ENCODE results near the gene PIK3CB. TPM values are rescaled to one million over a fixed set of nuclear protein-coding genes. Genes with fewer than 3 reads are reported as not detected.

Gene PIK3CB
- polyA plus RNA-seq, 3 donors: 14.1 to 33.6 (median 20.4) TPM

GRCh38 chr3:138778643-138779042 lies 56.1 kb downstream of the PIK3CB start:
- Histone ChIP-seq H2AFZ (ENCODE audit: insufficient read depth, low read depth, low read length, poor library complexity, severe bottlenecking) (no peak overlapping the region), H3K9me3 (replicated peaks in 1 of 2; ENCODE audit: control insufficient read depth in 1 of 2, insufficient read depth in 1 of 2, low read length in 2 of 2) (no peaks in the 10 kb centered on the region), H4K20me1 (ENCODE audit: insufficient read depth, low read length) (peaks cover 48% of the 10 kb centered on the region), H3K4me2 (replicated peaks; ENCODE audit: extremely low read depth, low read length, poor library complexity, severe bottlenecking) (no peak overlapping the region), H3K36me3 (replicated peaks in 1 of 2; ENCODE audit: control insufficient read depth in 1 of 2, insufficient read depth in 2 of 2, low read length in 2 of 2) (peaks cover 0 to 28% of the 10 kb centered on the region in 2 donors), H3K27me3 (ENCODE audit: control insufficient read depth in 2 of 2, insufficient read depth in 2 of 2, low read length in 2 of 2) (no peaks in the 10 kb centered on the region), H3K4me3 (replicated peaks in 1 of 3; ENCODE audit: low read depth in 2 of 3, low read length in 3 of 3) (no peak overlapping the region), H3K27ac (ENCODE audit: low read depth in 1 of 2, low read length in 2 of 2) (peak overlapping the region in 1 of 2 donors; percentile 56), H3K9ac (ENCODE audit: insufficient read depth, low read length, poor library complexity, severe bottlenecking) (no peak overlapping the region), H3K79me2 (ENCODE audit: insufficient read depth, low read length) (peaks cover 98% of the 10 kb centered on the region), H3K4me1 (ENCODE audit: control insufficient read depth in 1 of 2, insufficient read depth in 2 of 2, low read length in 2 of 2) (peaks cover 7 to 30% of the 10 kb centered on the region in 2 donors)
- no peak overlapping the region for H3K4me3 Mint-ChIP-seq
- H3K27ac Mint-ChIP-seq: peak overlapping the region in 6 of 7 donors; percentile 1 to 88 (median 64)
- TF ChIP-seq, protein P1, sequence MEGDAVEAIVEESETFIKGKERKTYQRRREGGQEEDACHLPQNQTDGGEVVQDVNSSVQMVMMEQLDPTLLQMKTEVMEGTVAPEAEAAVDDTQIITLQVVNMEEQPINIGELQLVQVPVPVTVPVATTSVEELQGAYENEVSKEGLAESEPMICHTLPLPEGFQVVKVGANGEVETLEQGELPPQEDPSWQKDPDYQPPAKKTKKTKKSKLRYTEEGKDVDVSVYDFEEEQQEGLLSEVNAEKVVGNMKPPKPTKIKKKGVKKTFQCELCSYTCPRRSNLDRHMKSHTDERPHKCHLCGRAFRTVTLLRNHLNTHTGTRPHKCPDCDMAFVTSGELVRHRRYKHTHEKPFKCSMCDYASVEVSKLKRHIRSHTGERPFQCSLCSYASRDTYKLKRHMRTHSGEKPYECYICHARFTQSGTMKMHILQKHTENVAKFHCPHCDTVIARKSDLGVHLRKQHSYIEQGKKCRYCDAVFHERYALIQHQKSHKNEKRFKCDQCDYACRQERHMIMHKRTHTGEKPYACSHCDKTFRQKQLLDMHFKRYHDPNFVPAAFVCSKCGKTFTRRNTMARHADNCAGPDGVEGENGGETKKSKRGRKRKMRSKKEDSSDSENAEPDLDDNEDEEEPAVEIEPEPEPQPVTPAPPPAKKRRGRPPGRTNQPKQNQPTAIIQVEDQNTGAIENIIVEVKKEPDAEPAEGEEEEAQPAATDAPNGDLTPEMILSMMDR (IDR thresholded peaks at IDR 0.05): no peak
- DNase-seq: no peak
- peaks cover 32% of the 10 kb centered on the region for H3K4me1 Mint-ChIP-seq
- no peaks in the 10 kb centered on the region for H3K9me3 Mint-ChIP-seq
- 100% methylated on average over 2 of the region's 2 CpGs for WGBS (ENCODE audit: insufficient coverage)
- intact Hi-C loops (cut with micrococcal nuclease): loop anchor here in 1 of 2 donors (5.0 kb wide), 1 partner anchor 54 kb away; the partner anchor contains the start of gene PIK3CB
- peaks cover 20 to 22% of the 10 kb centered on the region in 2 donors for H3K36me3 Mint-ChIP-seq
- H3K27me3 Mint-ChIP-seq (ENCODE audit: low read depth in 3 of 3): peaks cover 0 to under 1% (median 0%) of the 10 kb centered on the region in 3 donors

- H3K9me3 Mint-ChIP-seq: peaks cover 0 to 2% (median 0%) of the 10 kb centered on the region in 7 donors
- Histone ChIP-seq H3K27ac (ENCODE audit: low read depth in 1 of 2, low read length in 2 of 2) (peak overlapping the region in 1 of 2 donors; percentile 47), H4K20me1 (ENCODE audit: insufficient read depth, low read length) (peaks cover 48% of the 10 kb centered on the region), H2AFZ (ENCODE audit: insufficient read depth, low read depth, low read length, poor library complexity, severe bottlenecking) (no peak overlapping the region), H3K4me1 (ENCODE audit: control insufficient read depth in 1 of 2, insufficient read depth in 2 of 2, low read length in 2 of 2) (peaks cover 7 to 27% of the 10 kb centered on the region in 2 donors), H3K9me3 (replicated peaks in 1 of 2; ENCODE audit: control insufficient read depth in 1 of 2, insufficient read depth in 1 of 2, low read length in 2 of 2) (no peaks in the 10 kb centered on the region), H3K27me3 (ENCODE audit: control insufficient read depth in 2 of 2, insufficient read depth in 2 of 2, low read length in 2 of 2) (no peaks in the 10 kb centered on the region), H3K79me2 (ENCODE audit: insufficient read depth, low read length) (peaks cover 97% of the 10 kb centered on the region), H3K36me3 (replicated peaks in 1 of 2; ENCODE audit: control insufficient read depth in 1 of 2, insufficient read depth in 2 of 2, low read length in 2 of 2) (peaks cover 0 to 20% of the 10 kb centered on the region in 2 donors), H3K9ac (ENCODE audit: insufficient read depth, low read length, poor library complexity, severe bottlenecking) (no peak overlapping the region), H3K4me3 (replicated peaks in 1 of 3; ENCODE audit: low read depth in 2 of 3, low read length in 3 of 3) (no peak overlapping the region), H3K4me2 (replicated peaks; ENCODE audit: extremely low read depth, low read length, poor library complexity, severe bottlenecking) (no peak overlapping the region)
- peaks cover 23% of the 10 kb centered on the region for H3K4me1 Mint-ChIP-seq
- peaks cover 0 to 2% (median 0%) of the 10 kb centered on the region in 3 donors for H3K27me3 Mint-ChIP-seq (ENCODE audit: low read depth in 3 of 3)
- intact Hi-C loops (cut with micrococcal nuclease): loop anchor here in 1 of 2 donors (5.0 kb wide), 1 partner anchor 55 kb away; the partner anchor contains the start of gene PIK3CB
- H3K27ac Mint-ChIP-seq: peak overlapping the region in 3 of 7 donors; percentile 21 to 71 (median 25)
- no peak for DNase-seq
- WGBS (ENCODE audit: insufficient coverage): 100% methylated on average over 1 of the region's 2 CpGs
- TF ChIP-seq, protein P1 (IDR thresholded peaks at IDR 0.05): no peak
- peaks cover 19 to 20% of the 10 kb centered on the region in 2 donors for H3K36me3 Mint-ChIP-seq
- H3K4me3 Mint-ChIP-seq: no peak overlapping the region
Measured at GRCh38 chr3:138776961-138777360, 57.8 kb downstream of the PIK3CB start.

Measured in CD14-positive monocyte (primary cell).